Activated T-cell treated with anti-CD3 and anti-CD28 coated beads, Interleukin-2, amount 50 U/mL, for 24 hours (primary cell): ENCODE measurements around the gene MVD.
"Not testable (repeated sequence)": the region's sequence is repeated elsewhere in the genome, so short reads cannot be mapped to it uniquely, and the experiment has no call there.

ENCODE experiments used
- DNase-seq: peaks from one replicate; pipeline ENCODE4 v3.0.0-alpha.2; 2020
- H3K27ac Mint-ChIP-seq: 2 replicates; pipeline ENCODE4 v1.8.0; 2020; ENCODE audit warnings: mild to moderate bottlenecking, mixed read lengths
- H3K27me3 Mint-ChIP-seq: 2 replicates; pipeline ENCODE4 v1.8.0; 2020; ENCODE audit warnings: mixed read lengths
- H3K36me3 Mint-ChIP-seq: 2 replicates; pipeline ENCODE4 v1.8.0; 2020; ENCODE audit warnings: low read depth, mixed read lengths
- H3K4me1 Mint-ChIP-seq: 2 replicates; pipeline ENCODE4 v1.8.0; 2020; ENCODE audit warnings: low read depth, mixed read lengths
- H3K4me3 Mint-ChIP-seq: 2 replicates; pipeline ENCODE4 v1.8.0; 2020; ENCODE audit warnings: mild to moderate bottlenecking, moderate library complexity, mixed read lengths
- H3K9me3 Mint-ChIP-seq: 2 replicates; pipeline ENCODE4 v1.8.0; 2020; ENCODE audit warnings: mixed read lengths

MVD gene

GRCh38 chr16:88614818-88615580, 47.9 kb downstream of the MVD start:
- Mint-ChIP-seq H3K27me3 (no peaks in the 10 kb centered on the region), H3K27ac (peak overlapping the region; percentile 67), H3K36me3 (peaks cover 91% of the 10 kb centered on the region), H3K4me1 (peaks cover 32% of the 10 kb centered on the region), H3K4me3 (no peak overlapping the region), H3K9me3 (no peaks in the 10 kb centered on the region)
- DNase-seq = no peak

GRCh38 chr16:88613911-88614817, 48.7 kb downstream of the MVD start:
- H3K27ac Mint-ChIP-seq = peak overlapping the region; percentile 17
- peaks cover 24% of the 10 kb centered on the region for H3K4me1 Mint-ChIP-seq
- H3K4me3 Mint-ChIP-seq = no peak overlapping the region
- no peaks in the 10 kb centered on the region for H3K27me3 Mint-ChIP-seq
- H3K9me3 Mint-ChIP-seq = no peaks in the 10 kb centered on the region
- H3K36me3 Mint-ChIP-seq = peaks cover 92% of the 10 kb centered on the region
- DNase-seq = no peak

GRCh38 chr16:88613293-88613692, 49.6 kb downstream of the MVD start:
- Mint-ChIP-seq H3K36me3 (peaks cover 91% of the 10 kb centered on the region), H3K4me3 (no peak overlapping the region)

GRCh38 chr16:88610909-88611812, 51.7 kb downstream of the MVD start:
- H3K9me3 Mint-ChIP-seq = no peaks in the 10 kb centered on the region
- H3K4me3 Mint-ChIP-seq = no peak overlapping the region
- no peak for DNase-seq
- no peaks in the 10 kb centered on the region for H3K27me3 Mint-ChIP-seq
- H3K4me1 Mint-ChIP-seq = peaks cover 8% of the 10 kb centered on the region
- H3K36me3 Mint-ChIP-seq = peaks cover 90% of the 10 kb centered on the region
- no peak overlapping the region for H3K27ac Mint-ChIP-seq

More at GRCh38 chr16:88613293-88613692, 49.6 kb downstream of the MVD start:
- no peak for DNase-seq
- H3K9me3 Mint-ChIP-seq = no peaks in the 10 kb centered on the region
- H3K27me3 Mint-ChIP-seq = no peaks in the 10 kb centered on the region
- peaks cover 15% of the 10 kb centered on the region for H3K4me1 Mint-ChIP-seq
- H3K27ac Mint-ChIP-seq = peak overlapping the region; percentile 2

GRCh38 chr16:88610080-88610479, 52.8 kb downstream of the MVD start:
- DNase-seq = no peak
- Mint-ChIP-seq H3K4me3 (no peak overlapping the region), H3K4me1 (peaks cover 5% of the 10 kb centered on the region), H3K9me3 (no peaks in the 10 kb centered on the region), H3K36me3 (peaks cover 89% of the 10 kb centered on the region), H3K27me3 (no peaks in the 10 kb centered on the region), H3K27ac (no peak overlapping the region)

GRCh38 chr16:88609426-88609825, 53.5 kb downstream of the MVD start:
- not testable (repeated sequence) for H3K9me3 Mint-ChIP-seq, H3K4me1 Mint-ChIP-seq, H3K4me3 Mint-ChIP-seq, H3K27me3 Mint-ChIP-seq, H3K27ac Mint-ChIP-seq, DNase-seq
- peaks cover 90% of the 10 kb centered on the region for H3K36me3 Mint-ChIP-seq

- no peaks in the 10 kb centered on the region for H3K27me3 Mint-ChIP-seq
- H3K27ac Mint-ChIP-seq = no peak overlapping the region
- peaks cover 84% of the 10 kb centered on the region for H3K36me3 Mint-ChIP-seq
- peaks cover 1% of the 10 kb centered on the region for H3K4me1 Mint-ChIP-seq
- H3K9me3 Mint-ChIP-seq = no peaks in the 10 kb centered on the region
- no peak for DNase-seq
- no peak overlapping the region for H3K4me3 Mint-ChIP-seq
Measured at GRCh38 chr16:88608076-88608475, 54.8 kb downstream of the MVD start.

GRCh38 chr16:88606148-88606757, 56.6 kb downstream of the MVD start:
- no peak for DNase-seq
- Mint-ChIP-seq H3K36me3 (peaks cover 87% of the 10 kb centered on the region), H3K4me3 (no peak overlapping the region), H3K27ac (no peak overlapping the region), H3K9me3 (no peaks in the 10 kb centered on the region), H3K4me1 (no peaks in the 10 kb centered on the region), H3K27me3 (no peaks in the 10 kb centered on the region)

GRCh38 chr16:88605186-88606147, 57.4 kb downstream of the MVD start:
- Mint-ChIP-seq H3K27me3 (no peaks in the 10 kb centered on the region), H3K36me3 (peaks cover 87% of the 10 kb centered on the region), H3K4me3 (no peak overlapping the region), H3K27ac (no peak overlapping the region), H3K9me3 (no peaks in the 10 kb centered on the region), H3K4me1 (no peaks in the 10 kb centered on the region)
- no peak for DNase-seq

- peaks cover 3% of the 10 kb centered on the region for H3K4me1 Mint-ChIP-seq
Measured at GRCh38 chr16:88602091-88602490, 60.8 kb downstream of the MVD start.

More at GRCh38 chr16:88602091-88602490, 60.8 kb downstream of the MVD start:
- Mint-ChIP-seq H3K36me3 (peaks cover 86% of the 10 kb centered on the region), H3K9me3 (no peaks in the 10 kb centered on the region), H3K27me3 (no peaks in the 10 kb centered on the region), H3K4me3 (no peak overlapping the region), H3K27ac (no peak overlapping the region)
- DNase-seq = no peak
